Liver (tissue), 9 donors: ENCODE results near the gene CFAP45. TPM values are rescaled to one million over a fixed set of nuclear protein-coding genes. Genes with fewer than 3 reads are reported as not detected.
A peak's percentile ranks its signal among the peaks of the same experiment; 100 is the strongest.

ENCODE experiments used
- DNase-seq: peaks from one replicate; pipeline ENCODE4 v3.0.0-alpha.2; 2017; ENCODE audit warnings: low spot score
- H3K27ac ChIP-seq, 2 donors: one replicate each; pipeline ENCODE4 v1.7.0; 2013; ENCODE audit warnings: inconsistent platforms in 2 of 2, low read length in 2 of 2, control low read depth in 1 of 2, low read depth in 1 of 2, mild to moderate bottlenecking in 1 of 2
- H3K27me3 ChIP-seq, 4 donors: one replicate each; pipeline versions ENCODE4 v1.6.1 to v1.7.0; 2013; ENCODE audit warnings: low read length in 3 of 4, inconsistent platforms in 1 of 4, mild to moderate bottlenecking in 1 of 4, moderate library complexity in 1 of 4; ENCODE audit not compliant: control insufficient read depth in 4 of 4, insufficient read depth in 4 of 4
- H3K36me3 ChIP-seq, 4 donors: one replicate each; pipeline versions ENCODE4 v1.6.1 to v1.7.0; 2013; ENCODE audit warnings: low read length in 3 of 4, mild to moderate bottlenecking in 3 of 4, low read depth in 1 of 4, moderate library complexity in 1 of 4; ENCODE audit not compliant: control insufficient read depth in 4 of 4, insufficient read depth in 3 of 4
- H3K4me1 ChIP-seq, 4 donors: one replicate each; pipeline versions ENCODE4 v1.6.1 to v1.7.0; 2013; ENCODE audit warnings: low read length in 3 of 4, mild to moderate bottlenecking in 3 of 4, moderate library complexity in 1 of 4; ENCODE audit not compliant: control insufficient read depth in 4 of 4, insufficient read depth in 4 of 4
- H3K4me3 ChIP-seq, 3 donors: one replicate each; pipeline versions ENCODE4 v1.6.1 to v1.7.0; 2013; ENCODE audit warnings: low read length in 3 of 3, control low read depth in 1 of 3, low read depth in 1 of 3, mild to moderate bottlenecking in 1 of 3
- H3K9ac ChIP-seq, 2 donors: one replicate each; pipeline ENCODE4 v1.7.0; 2013; ENCODE audit warnings: low read length in 2 of 2, mild to moderate bottlenecking in 2 of 2, moderate library complexity in 2 of 2, control low read depth in 1 of 2, low read depth in 1 of 2
- H3K9me3 ChIP-seq, 4 donors: one replicate each; pipeline versions ENCODE4 v1.6.1 to v1.7.0; 2013; ENCODE audit warnings: low read length in 3 of 4; ENCODE audit not compliant: control insufficient read depth in 4 of 4
- ATF3 ChIP-seq: IDR thresholded peaks from 2 replicates; pipeline ENCODE4 v1.6.1; 2016; ENCODE audit warnings: antibody characterized with exemption
- CTCF ChIP-seq: fragments of 150-350 bp; IDR thresholded peaks from 2 replicates; pipeline ENCODE4 v1.5.1; 2017; ENCODE audit warnings: improper control_type of control experiment, low read depth, low read length; ENCODE audit not compliant: missing input control
- EGR1 ChIP-seq, 2 donors: IDR thresholded peaks; 2 replicates each; pipeline ENCODE4 v1.6.1; 2016 to 2018; ENCODE audit warnings: antibody characterized with exemption in 2 of 2, low read depth in 2 of 2
- FOXA1 ChIP-seq: IDR thresholded peaks from 2 replicates; pipeline ENCODE4 v1.6.1; 2016; ENCODE audit warnings: antibody characterized with exemption
- FOXA2 ChIP-seq: IDR thresholded peaks from 2 replicates; pipeline ENCODE4 v1.6.1; 2016; ENCODE audit warnings: antibody characterized with exemption
- GABPA ChIP-seq, 2 donors: IDR thresholded peaks in 1 of 2; conservative IDR thresholded peaks in 1 of 2; 2 replicates each; pipeline ENCODE4 v1.6.1; 2016; ENCODE audit warnings: antibody characterized with exemption in 2 of 2, mild to moderate bottlenecking in 1 of 2, moderate library complexity in 1 of 2
- HNF4A ChIP-seq, 2 donors: conservative IDR thresholded peaks; 2 replicates each; pipeline ENCODE4 v1.6.1; 2016; ENCODE audit warnings: antibody characterized with exemption in 2 of 2, mild to moderate bottlenecking in 2 of 2
- HNF4G ChIP-seq: IDR thresholded peaks from 2 replicates; pipeline ENCODE4 v1.6.1; 2016; ENCODE audit warnings: antibody characterized with exemption
- JUND ChIP-seq, 2 donors: IDR thresholded peaks; 2 replicates each; pipeline ENCODE4 v1.6.1; 2016; ENCODE audit warnings: antibody characterized with exemption in 2 of 2
- MAX ChIP-seq: IDR thresholded peaks from 2 replicates; pipeline ENCODE4 v1.6.1; 2016; ENCODE audit warnings: antibody characterized with exemption
- NR2F2 ChIP-seq: IDR thresholded peaks from 2 replicates; pipeline ENCODE4 v1.6.1; 2016; ENCODE audit warnings: antibody characterized with exemption
- RAD21 ChIP-seq, 2 donors: IDR thresholded peaks; 2 replicates each; pipeline ENCODE4 v1.6.1; 2016; ENCODE audit warnings: antibody characterized with exemption in 2 of 2, mild to moderate bottlenecking in 2 of 2
- REST ChIP-seq: IDR thresholded peaks from 2 replicates; pipeline ENCODE4 v1.6.1; 2016; ENCODE audit warnings: antibody characterized with exemption, mild to moderate bottlenecking
- RXRA ChIP-seq, 2 donors: IDR thresholded peaks; 2 replicates each; pipeline ENCODE4 v1.6.1; 2017 to 2018; ENCODE audit warnings: antibody characterized with exemption in 2 of 2, mild to moderate bottlenecking in 1 of 2
- SP1 ChIP-seq: IDR thresholded peaks from 2 replicates; pipeline ENCODE4 v1.6.1; 2018; ENCODE audit warnings: antibody characterized with exemption, mild to moderate bottlenecking
- TAF1 ChIP-seq: conservative IDR thresholded peaks from 2 replicates; pipeline ENCODE4 v1.6.1; 2016; ENCODE audit warnings: antibody characterized with exemption, mild to moderate bottlenecking
- YY1 ChIP-seq: IDR thresholded peaks from 2 replicates; pipeline ENCODE4 v1.6.1; 2016; ENCODE audit warnings: antibody characterized with exemption, mild to moderate bottlenecking
- ZBTB33 ChIP-seq: IDR thresholded peaks from 2 replicates; pipeline ENCODE4 v1.6.1; 2016; ENCODE audit warnings: antibody characterized with exemption
- WGBS: extraction: QIAGEN DNeasy Blood & Tissue Kit; methylation state at CpG from one replicate; pipeline ENCODE4 v1.1.7; 2013; 5-methylcytosine and 5-hydroxymethylcytosine counted together
- polyA plus RNA-seq, 2 donors: library from polyadenylated mRNA; stranded (reverse) in 1 of 2; unstranded in 1 of 2; fragments of 200-250 nt in 1 of 2; fragments of >200 nt in 1 of 2; fragmentation: Nextera tagmentation in 1 of 2; extraction: Ambion mirVana in 1 of 2; gene quantifications; one replicate each; pipeline versions ENCODE4 v1.2.1 to v1.2.3, GENCODE V29; 2013 to 2015
- total RNA-seq, 2 donors: library from RNA; depleted of rRNA; stranded (reverse); fragments of >200 nt; gene quantifications; one replicate each; pipeline ENCODE4 v1.2.3, GENCODE V29; 2014
- donor health status: healthy.
- donor health status: healthy.
- donor health status: healthy.
- donor health status: healthy.
- donor health status: healthy.

The CFAP45 gene
- total and polyA plus RNA-seq, 4 donors, result 0.03 to 0.24 TPM; not detected in 2

GRCh38 chr1:159911326-159912070, 11.5 kb upstream of the CFAP45 start:
- H3K4me3 ChIP-seq, result no peak overlapping the region
- H3K27me3 ChIP-seq, result no peaks in the 10 kb centered on the region
- peaks cover 0 to 3% (median 0%) of the 10 kb centered on the region in 4 donors for H3K4me1 ChIP-seq
- no peak for DNase-seq
- 84% methylated on average over 6 of the region's 6 CpGs for WGBS
- no peaks in the 10 kb centered on the region for H3K9me3 ChIP-seq
- peaks cover 0 to 2% (median 0%) of the 10 kb centered on the region in 4 donors for H3K36me3 ChIP-seq
- peak overlapping the region; percentile 25 for H3K27ac ChIP-seq
- no peak for TF ChIP-seq GABPA (IDR thresholded peaks at IDR 0.05 in 1 of 2, conservative IDR thresholded peaks at IDR 0.05 in 1 of 2)
- no peak for TF ChIP-seq FOXA1
- no peak for TF ChIP-seq YY1
- TF ChIP-seq TAF1, result no peak
- no peak for TF ChIP-seq REST
- no peak for TF ChIP-seq HNF4G
- no peak for TF ChIP-seq HNF4A (conservative IDR thresholded peaks at IDR 0.05)
- no peak for TF ChIP-seq RAD21 (IDR thresholded peaks at IDR 0.05)
- no peak for TF ChIP-seq ZBTB33
- TF ChIP-seq NR2F2, result no peak
- TF ChIP-seq SP1, result no peak
- no peak for TF ChIP-seq RXRA (IDR thresholded peaks at IDR 0.05)
- TF ChIP-seq ATF3, result no peak
- no peak for TF ChIP-seq EGR1 (IDR thresholded peaks at IDR 0.05; ENCODE audit: low read depth in 2 of 2)
- no peak for TF ChIP-seq FOXA2
- no peak for TF ChIP-seq CTCF
- no peak for TF ChIP-seq JUND (IDR thresholded peaks at IDR 0.05)
- TF ChIP-seq MAX, result no peak
- no peak overlapping the region for H3K9ac ChIP-seq
